NT2/D1 (cell line): ENCODE results near the gene KRT3.

Experiments
- DNase-seq: peaks from one replicate; pipeline ENCODE4 v3.0.0-alpha.2; 2011; ENCODE audit warnings: low read depth, low spot score
- H3K27me3 ChIP-seq: 2 replicates; pipeline ENCODE4 v1.6.0; 2011; ENCODE audit warnings: mild to moderate bottlenecking; ENCODE audit not compliant: insufficient read length, insufficient read depth
- H3K36me3 ChIP-seq: 2 replicates; pipeline ENCODE4 v1.6.1; 2011; ENCODE audit warnings: mild to moderate bottlenecking, low read length, mixed read lengths; ENCODE audit not compliant: insufficient read depth, insufficient read length
- H3K4me1 ChIP-seq: 2 replicates; pipeline ENCODE4 v1.5.1; 2011; ENCODE audit not compliant: insufficient read depth, insufficient read length
- H3K4me3 ChIP-seq: 2 replicates; pipeline ENCODE4 v1.5.1; 2011; ENCODE audit warnings: low read depth; ENCODE audit not compliant: insufficient read length
- H3K9ac ChIP-seq: 2 replicates; pipeline ENCODE4 v1.6.0; 2011; ENCODE audit warnings: low read depth; ENCODE audit not compliant: insufficient read length
- H3K9me3 ChIP-seq: 2 replicates; pipeline ENCODE4 v1.5.1; 2011; ENCODE audit warnings: mild to moderate bottlenecking, low read length; ENCODE audit not compliant: insufficient read depth
- SUZ12 ChIP-seq: IDR thresholded peaks from 2 replicates; pipeline ENCODE4 v1.6.1; 2011; ENCODE audit not compliant: insufficient read length, insufficient read depth; ENCODE audit errors: extremely low read depth
- YY1 ChIP-seq: IDR thresholded peaks from 2 replicates; pipeline ENCODE4 v1.6.1; 2011; ENCODE audit not compliant: insufficient read length, insufficient read depth
- ZNF274 ChIP-seq: IDR thresholded peaks from 2 replicates; pipeline ENCODE4 v1.6.1; 2011; ENCODE audit warnings: mild to moderate bottlenecking, low read depth, low read length

KRT3 gene

GRCh38 chr12:52832451-52832850 is 36.5 kb upstream of the KRT3 start:
- DNase-seq, result no peak
- TF ChIP-seq YY1, result no peak
- no peak for TF ChIP-seq ZNF274
- no peak for TF ChIP-seq SUZ12
- H3K36me3 ChIP-seq, result no peaks in the 10 kb centered on the region
- H3K4me3 ChIP-seq, result no peak overlapping the region
- H3K9me3 ChIP-seq, result no peaks in the 10 kb centered on the region
- no peaks in the 10 kb centered on the region for H3K27me3 ChIP-seq
- H3K9ac ChIP-seq, result no peak overlapping the region
- H3K4me1 ChIP-seq, result peaks cover 7% of the 10 kb centered on the region

GRCh38 chr12:52831251-52831650 is 35.3 kb upstream of the KRT3 start:
- Histone ChIP-seq H3K9me3 (no peaks in the 10 kb centered on the region; the same call in 1 of the 2 replicates), H3K9ac (no peak overlapping the region), H3K4me1 (peaks cover 6% of the 10 kb centered on the region), H3K36me3 (no peaks in the 10 kb centered on the region), H3K4me3 (no peak overlapping the region), H3K27me3 (no peaks in the 10 kb centered on the region)
- TF ChIP-seq YY1 (no peak), SUZ12 (no peak), ZNF274 (no peak)
- no peak for DNase-seq

- Histone ChIP-seq H3K9ac (no peak overlapping the region), H3K4me1 (peaks cover 6% of the 10 kb centered on the region), H3K36me3 (no peaks in the 10 kb centered on the region), H3K27me3 (no peaks in the 10 kb centered on the region), H3K4me3 (no peak overlapping the region), H3K9me3 (no peaks in the 10 kb centered on the region; the same call in 1 of the 2 replicates)
- DNase-seq, result no peak
- no peak for TF ChIP-seq YY1
- TF ChIP-seq SUZ12, result no peak
- no peak for TF ChIP-seq ZNF274
Measured at GRCh38 chr12:52829986-52830770, 34.3 kb upstream of the KRT3 start.

- no peaks in the 10 kb centered on the region for H3K27me3 ChIP-seq
- no peaks in the 10 kb centered on the region for H3K36me3 ChIP-seq
- no peak overlapping the region for H3K4me3 ChIP-seq
- TF ChIP-seq ZNF274 (no peak), SUZ12 (no peak), YY1 (no peak)
- no peak for DNase-seq
- H3K9ac ChIP-seq, result no peak overlapping the region
- peaks cover 6% of the 10 kb centered on the region for H3K4me1 ChIP-seq
- no peaks in the 10 kb centered on the region; the same call in 1 of the 2 replicates for H3K9me3 ChIP-seq
Measured at GRCh38 chr12:52828591-52829021, 32.7 kb upstream of the KRT3 start.

GRCh38 chr12:52828156-52828555 is 32.2 kb upstream of the KRT3 start:
- Histone ChIP-seq H3K4me3 (no peak overlapping the region), H3K9ac (no peak overlapping the region), H3K36me3 (no peaks in the 10 kb centered on the region), H3K9me3 (no peaks in the 10 kb centered on the region; the same call in 1 of the 2 replicates), H3K4me1 (peaks cover 6% of the 10 kb centered on the region), H3K27me3 (no peaks in the 10 kb centered on the region)
- DNase-seq, result no peak
- TF ChIP-seq YY1 (no peak), SUZ12 (no peak), ZNF274 (no peak)

- no peak overlapping the region for H3K4me3 ChIP-seq
- H3K9me3 ChIP-seq, result no peaks in the 10 kb centered on the region; the same call in 1 of the 2 replicates
- no peak for DNase-seq
- H3K36me3 ChIP-seq, result no peaks in the 10 kb centered on the region
- TF ChIP-seq YY1, result no peak
- TF ChIP-seq ZNF274, result no peak
- no peak for TF ChIP-seq SUZ12
- H3K4me1 ChIP-seq, result peaks cover 6% of the 10 kb centered on the region
- H3K27me3 ChIP-seq, result no peaks in the 10 kb centered on the region
- no peak overlapping the region for H3K9ac ChIP-seq
Measured at GRCh38 chr12:52827499-52828090, 31.7 kb upstream of the KRT3 start.

GRCh38 chr12:52826611-52827498 is 30.9 kb upstream of the KRT3 start:
- Histone ChIP-seq H3K36me3 (no peaks in the 10 kb centered on the region), H3K9me3 (no peaks in the 10 kb centered on the region; the same call in 1 of the 2 replicates), H3K4me3 (no peak overlapping the region), H3K27me3 (no peaks in the 10 kb centered on the region), H3K4me1 (peaks cover 6% of the 10 kb centered on the region), H3K9ac (no peak overlapping the region)
- DNase-seq, result peak; percentile 46
- TF ChIP-seq SUZ12 (no peak), YY1 (peak; percentile 15)
